Keratinocyte (primary cell): Measurements from ENCODE around the gene HNRNPLL. TPM values are rescaled to one million over a fixed set of nuclear protein-coding genes. Genes with fewer than 3 reads are reported as not detected.

Experiments used
- DNase-seq: peaks from one replicate; pipeline ENCODE4 v3.0.0-alpha.2; 2011; ENCODE audit warnings: low read depth, missing footprints, low spot score
- FAIRE-seq: peaks from 2 replicates; lab custom pipeline; 2011; peaks lifted over from hg19 to GRCh38; lab: Jason Lieb, UNC
- H2AFZ ChIP-seq: 2 replicates; pipeline ENCODE4 v1.6.0; 2012; ENCODE audit warnings: low read length, control low read depth, inconsistent platforms; ENCODE audit not compliant: control insufficient read depth
- H3K27ac ChIP-seq: 2 replicates; pipeline ENCODE4 v1.5.1; 2011; ENCODE audit warnings: low read length; ENCODE audit not compliant: control insufficient read depth, insufficient read depth
- H3K27me3 ChIP-seq: 3 replicates; pipeline ENCODE4 v1.6.0; 2011; ENCODE audit warnings: low read length; ENCODE audit not compliant: control insufficient read depth, insufficient read depth; ENCODE audit errors: extremely low read depth
- H3K36me3 ChIP-seq, 2 experiments: 2 replicates in 1 of 2; 3 replicates in 1 of 2; pipeline ENCODE4 v1.5.1; 2011; ENCODE audit warnings: low read length in 2 of 2, mild to moderate bottlenecking in 1 of 2; ENCODE audit not compliant: control insufficient read depth in 2 of 2, insufficient read depth in 2 of 2; ENCODE audit errors: extremely low read depth in 1 of 2
- H3K4me1 ChIP-seq: 3 replicates; pipeline ENCODE4 v1.5.1; 2011; ENCODE audit warnings: low read length; ENCODE audit not compliant: control insufficient read depth, insufficient read depth; ENCODE audit errors: extremely low read depth
- H3K4me2 ChIP-seq: 3 replicates; pipeline ENCODE4 v1.6.0; 2011; ENCODE audit warnings: low read depth, low read length; ENCODE audit not compliant: control insufficient read depth, insufficient read depth; ENCODE audit errors: extremely low read depth
- H3K4me3 ChIP-seq, 3 experiments: fragments of 200-600 bp in 1 of 3; sonication (generic) in 1 of 3; 2 replicates in 2 of 3; 3 replicates in 1 of 3; pipeline ENCODE4 v1.5.1; 2011 to 2016; ENCODE audit warnings: low read length in 3 of 3, mild to moderate bottlenecking in 3 of 3, control low read depth in 2 of 3, inconsistent platforms in 1 of 3, low read depth in 1 of 3, mixed read lengths in 1 of 3, mixed run types in 1 of 3, moderate library complexity in 1 of 3; ENCODE audit not compliant: control insufficient read depth in 2 of 3, insufficient read depth in 2 of 3; ENCODE audit errors: extremely low read depth in 1 of 3
- H3K79me2 ChIP-seq: 2 replicates; pipeline ENCODE4 v1.6.0; 2012; ENCODE audit warnings: low read length; ENCODE audit not compliant: control insufficient read depth, insufficient read depth
- H3K9ac ChIP-seq: 3 replicates; pipeline ENCODE4 v1.6.0; 2011; ENCODE audit warnings: low read length; ENCODE audit not compliant: control insufficient read depth, insufficient read depth; ENCODE audit errors: extremely low read depth
- H3K9me1 ChIP-seq: 3 replicates; pipeline ENCODE4 v1.6.0; 2011; ENCODE audit warnings: low read length; ENCODE audit not compliant: control insufficient read depth, insufficient read depth; ENCODE audit errors: extremely low read depth
- H3K9me3 ChIP-seq: 2 replicates; pipeline ENCODE4 v1.5.1; 2012; ENCODE audit warnings: low read depth, low read length; ENCODE audit not compliant: control insufficient read depth
- H4K20me1 ChIP-seq: 3 replicates; pipeline ENCODE4 v1.6.0; 2011; ENCODE audit warnings: low read length; ENCODE audit not compliant: control insufficient read depth, insufficient read depth; ENCODE audit errors: extremely low read depth
- EZH2 ChIP-seq: IDR thresholded peaks from one replicate; pipeline ENCODE4 v1.6.1; 2012; ENCODE audit warnings: inconsistent platforms, mild to moderate bottlenecking, low read length, moderate library complexity
- dilution Hi-C: fragments of 300-500 bp; cut with MboI; formaldehyde crosslinking; loops from one replicate; pipeline ENCODE4 v1.7.0; 2020; ENCODE audit warnings: low sequenced_read_pairs; ENCODE audit not compliant: extremely low pct_ligation_motif_present
- polyA plus RNA-seq, 5 experiments: library from polyadenylated mRNA; depleted of rRNA in 3 of 5; stranded (reverse) in 3 of 5; stranded (forward) in 1 of 5; unstranded in 1 of 5; fragments of >200 nt; gene quantifications; 1 replicate in 1 of 5; 2 replicates in 3 of 5; 3 replicates in 1 of 5; pipeline versions ENCODE4 v1.2.1 to v1.2.3, GENCODE V29; 2011 to 2012; ENCODE audit warnings: missing spikeins in 2 of 5, low read depth in 1 of 5, low replicate concordance in 1 of 5
- TF ChIP-seq, protein P1 (sequence below), 3 experiments: IDR thresholded peaks in 1 of 3; conservative IDR thresholded peaks in 1 of 3; optimal IDR thresholded peaks in 1 of 3; 2 replicates in 2 of 3; 3 replicates in 1 of 3; pipeline versions ENCODE3 to v1.5.1; 2011; ENCODE audit warnings: low read length in 3 of 3, mild to moderate bottlenecking in 3 of 3, moderate library complexity in 2 of 3, control low read depth in 1 of 3, inconsistent platforms in 1 of 3; ENCODE audit not compliant: insufficient read depth in 2 of 3; ENCODE audit errors: extremely low read depth in 1 of 3

HNRNPLL gene
- polyA plus RNA-seq, 1 donor (not counting 4 experiments of a cell fraction or from before 2014, with no cell fraction given): 53.8 TPM

DNA sequence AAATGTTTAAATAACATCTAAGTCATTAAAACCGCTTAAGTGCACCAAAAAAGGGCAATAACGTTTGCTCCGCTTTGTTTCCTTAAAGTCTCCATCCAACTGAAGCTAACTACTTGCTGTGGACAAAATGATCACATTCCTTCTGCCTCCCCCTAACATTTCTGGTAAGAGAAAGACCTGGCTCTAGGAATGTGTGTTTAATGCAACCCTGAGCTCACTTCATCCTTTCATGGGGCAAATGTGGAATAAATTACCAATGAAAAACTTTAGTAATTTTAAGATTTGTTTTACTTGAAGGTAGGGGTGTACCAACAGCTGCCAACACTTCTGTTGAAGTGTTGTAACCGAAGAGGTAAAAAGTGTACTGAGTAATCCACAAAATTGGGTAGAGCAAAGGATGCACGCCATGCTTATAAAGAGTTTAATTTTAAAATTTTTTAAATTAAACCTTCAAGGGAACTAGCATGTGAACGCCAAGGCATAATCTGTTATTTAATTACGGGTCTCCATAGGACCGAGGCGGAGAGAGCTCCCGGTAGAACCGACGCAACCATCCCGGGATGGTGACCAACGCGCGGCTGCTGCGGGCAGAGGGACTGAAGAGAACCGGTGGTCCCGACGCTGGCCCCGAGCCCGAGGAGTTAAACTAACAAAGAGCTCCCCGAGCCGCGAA is 1.1 kb downstream of the HNRNPLL start:
- Histone ChIP-seq H3K36me3 (peaks cover 0 to 2% of the 10 kb centered on the region in 2 experiments), H3K79me2 (peaks cover 58% of the 10 kb centered on the region), H3K9me3 (no peaks in the 10 kb centered on the region), H2AFZ (peak overlapping the region; percentile 16), H3K4me1 (peaks cover 19% of the 10 kb centered on the region), H3K9ac (peak overlapping the region; percentile 85), H3K27me3 (no peaks in the 10 kb centered on the region), H4K20me1 (no peaks in the 10 kb centered on the region), H3K27ac (peak overlapping the region; percentile 68), H3K4me3 (peak overlapping the region; percentile 88 to 96 (median 90)), H3K9me1 (no peaks in the 10 kb centered on the region), H3K4me2 (peak overlapping the region; percentile 95)
- dilution Hi-C loops: loop anchor here (25.0 kb wide), 1 partner anchor 111 kb away; no protein-coding TSS in a partner anchor
- TF ChIP-seq EZH2: no peak
- TF ChIP-seq, protein P1, sequence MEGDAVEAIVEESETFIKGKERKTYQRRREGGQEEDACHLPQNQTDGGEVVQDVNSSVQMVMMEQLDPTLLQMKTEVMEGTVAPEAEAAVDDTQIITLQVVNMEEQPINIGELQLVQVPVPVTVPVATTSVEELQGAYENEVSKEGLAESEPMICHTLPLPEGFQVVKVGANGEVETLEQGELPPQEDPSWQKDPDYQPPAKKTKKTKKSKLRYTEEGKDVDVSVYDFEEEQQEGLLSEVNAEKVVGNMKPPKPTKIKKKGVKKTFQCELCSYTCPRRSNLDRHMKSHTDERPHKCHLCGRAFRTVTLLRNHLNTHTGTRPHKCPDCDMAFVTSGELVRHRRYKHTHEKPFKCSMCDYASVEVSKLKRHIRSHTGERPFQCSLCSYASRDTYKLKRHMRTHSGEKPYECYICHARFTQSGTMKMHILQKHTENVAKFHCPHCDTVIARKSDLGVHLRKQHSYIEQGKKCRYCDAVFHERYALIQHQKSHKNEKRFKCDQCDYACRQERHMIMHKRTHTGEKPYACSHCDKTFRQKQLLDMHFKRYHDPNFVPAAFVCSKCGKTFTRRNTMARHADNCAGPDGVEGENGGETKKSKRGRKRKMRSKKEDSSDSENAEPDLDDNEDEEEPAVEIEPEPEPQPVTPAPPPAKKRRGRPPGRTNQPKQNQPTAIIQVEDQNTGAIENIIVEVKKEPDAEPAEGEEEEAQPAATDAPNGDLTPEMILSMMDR (optimal IDR thresholded peaks at IDR 0.05 in 1 of 3, IDR thresholded peaks at IDR 0.05 in 1 of 3, conservative IDR thresholded peaks at IDR 0.05 in 1 of 3; ENCODE audit: extremely low read depth in 1 of 3, insufficient read depth in 2 of 3, low read length in 3 of 3): no peak
- FAIRE-seq (no peak), DNase-seq (no peak)

DNA sequence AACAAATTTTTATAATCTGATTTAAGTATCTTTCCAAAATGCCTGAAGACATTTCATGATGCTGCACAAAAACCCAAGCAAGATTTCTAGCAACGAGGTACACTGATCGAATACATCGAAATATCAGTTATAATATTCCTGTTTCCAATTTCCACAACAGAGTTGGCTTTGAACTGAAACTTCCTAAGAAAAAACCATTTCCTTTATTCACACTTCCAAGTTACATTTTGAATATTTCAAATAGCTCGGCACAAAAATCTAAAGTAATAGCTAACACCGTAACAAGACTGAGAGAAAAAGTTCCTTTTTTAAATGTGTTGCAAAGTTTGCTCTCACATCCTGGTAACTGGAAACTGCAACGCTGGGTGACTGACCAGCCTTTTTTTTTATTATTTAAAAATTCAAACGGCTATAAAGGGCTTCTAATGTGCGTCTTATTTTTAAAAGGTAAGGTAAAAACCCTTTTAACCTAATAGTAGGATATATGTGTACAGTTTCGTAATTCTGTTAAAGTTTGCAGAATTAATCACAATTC is 1.7 kb downstream of the HNRNPLL start:
- no peak overlapping the region for H2AFZ ChIP-seq
- FAIRE-seq (no peak), DNase-seq (no peak)
- H3K4me3 ChIP-seq: peak overlapping the region; percentile 88 to 96 (median 90)
- TF ChIP-seq, protein P1 (optimal IDR thresholded peaks at IDR 0.05 in 1 of 3, IDR thresholded peaks at IDR 0.05 in 1 of 3, conservative IDR thresholded peaks at IDR 0.05 in 1 of 3; ENCODE audit: extremely low read depth in 1 of 3, insufficient read depth in 2 of 3, low read length in 3 of 3): no peak
- no peak for TF ChIP-seq EZH2
- H3K4me2 ChIP-seq: peak overlapping the region; percentile 95
- H3K27me3 ChIP-seq: no peaks in the 10 kb centered on the region
- no peaks in the 10 kb centered on the region for H4K20me1 ChIP-seq
- H3K79me2 ChIP-seq: peaks cover 64% of the 10 kb centered on the region
- no peaks in the 10 kb centered on the region for H3K9me1 ChIP-seq
- H3K9ac ChIP-seq: peak overlapping the region; percentile 85
- dilution Hi-C loops: loop anchor here (25.0 kb wide), 1 partner anchor 111 kb away; no protein-coding TSS in a partner anchor
- no peaks in the 10 kb centered on the region for H3K9me3 ChIP-seq
- H3K27ac ChIP-seq: peak overlapping the region; percentile 68
- peaks cover 0 to 2% of the 10 kb centered on the region in 2 experiments for H3K36me3 ChIP-seq
- H3K4me1 ChIP-seq: peaks cover 19% of the 10 kb centered on the region
